GM21576 (cell line): ENCODE measurements around the gene RAB40A.
"Not testable (repeated sequence)": the region's sequence is repeated elsewhere in the genome, so short reads cannot be mapped to it uniquely, and the experiment has no call there.

Experiments used
- ATAC-seq: cut with Tn5 transposase; IDR thresholded peaks from one replicate; pipeline ENCODE4 v1.9.1; 2021; ENCODE audit warnings: mild to moderate bottlenecking, moderate library complexity; ENCODE audit not compliant: unreplicated experiment

Gene RAB40A

DNA sequence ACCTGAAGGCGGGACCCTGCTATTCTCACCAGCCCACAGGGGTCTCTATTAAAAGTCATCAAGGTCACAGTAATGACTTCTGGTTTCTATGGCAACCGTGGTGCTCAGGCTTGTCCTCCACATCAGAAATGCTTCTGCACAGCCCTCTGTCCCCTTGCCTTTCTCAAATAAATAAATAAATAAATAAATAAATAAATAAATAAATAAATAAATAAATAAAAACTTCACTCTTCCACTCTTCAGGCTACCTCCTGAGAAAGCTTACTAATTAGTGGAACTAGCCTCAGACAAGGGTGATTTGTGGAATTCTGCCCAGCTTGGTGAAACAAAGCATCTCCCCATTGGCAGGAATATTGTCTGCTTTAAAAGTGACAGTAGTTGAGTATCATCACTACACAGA is 5.5 kb upstream of the RAB40A start:
- ATAC-seq, result no peak

DNA sequence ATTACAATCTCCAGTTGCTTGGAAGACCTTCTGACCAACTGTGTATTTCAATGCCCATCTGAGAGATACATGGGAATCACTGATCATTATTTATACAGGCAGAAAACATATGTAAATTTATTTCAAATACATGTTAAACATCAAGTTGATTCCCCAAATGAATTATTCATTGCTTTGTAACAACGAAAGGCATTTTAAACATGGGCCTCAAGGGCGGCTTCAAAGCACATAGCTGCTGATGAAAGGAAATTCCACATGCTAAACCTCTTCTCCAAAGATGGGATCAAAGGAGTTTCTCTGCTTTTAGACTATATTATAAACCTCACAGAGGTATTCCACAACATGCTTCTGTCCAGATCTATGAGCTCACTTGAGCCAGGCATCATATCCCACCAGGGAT is 4.3 kb upstream of the RAB40A start:
- no peak for ATAC-seq

DNA sequence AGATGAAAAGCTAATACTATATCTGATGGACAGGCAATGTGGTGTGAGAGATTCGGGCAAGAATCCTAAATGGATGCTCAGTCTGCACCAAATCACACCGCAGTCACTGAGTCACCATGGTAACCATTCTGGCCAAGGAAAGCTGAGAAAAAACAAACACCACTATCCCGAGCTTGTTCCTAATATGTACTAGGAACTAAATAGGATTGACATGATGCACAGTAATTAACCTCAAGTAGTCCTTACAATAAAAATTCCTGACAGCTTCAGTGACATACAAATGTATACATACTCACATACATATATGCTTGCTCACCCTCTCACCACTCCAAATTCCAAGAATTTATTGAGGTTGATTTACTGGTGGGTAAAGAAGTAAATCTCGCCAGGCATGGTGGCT is 1.1 kb upstream of the RAB40A start:
- ATAC-seq, result no peak

DNA sequence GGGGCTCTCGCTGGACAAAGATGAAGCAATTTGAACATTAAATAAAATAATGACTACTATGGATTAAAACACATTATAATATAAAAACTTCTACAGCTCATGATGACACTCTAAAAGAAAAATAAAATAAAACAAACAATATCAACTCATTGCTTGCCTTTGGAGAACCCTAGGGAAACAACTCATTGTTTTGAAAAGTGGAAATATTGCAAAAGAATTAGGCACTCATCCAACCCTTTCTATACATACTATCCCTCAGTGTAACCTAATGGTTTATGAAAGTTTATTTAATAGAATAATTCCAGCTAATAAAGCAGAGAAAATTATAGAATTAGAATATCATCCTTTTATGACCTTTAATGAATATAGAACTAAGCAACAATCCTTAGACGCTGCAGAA is 718 bp downstream of the RAB40A start:
- ATAC-seq, result no peak

DNA sequence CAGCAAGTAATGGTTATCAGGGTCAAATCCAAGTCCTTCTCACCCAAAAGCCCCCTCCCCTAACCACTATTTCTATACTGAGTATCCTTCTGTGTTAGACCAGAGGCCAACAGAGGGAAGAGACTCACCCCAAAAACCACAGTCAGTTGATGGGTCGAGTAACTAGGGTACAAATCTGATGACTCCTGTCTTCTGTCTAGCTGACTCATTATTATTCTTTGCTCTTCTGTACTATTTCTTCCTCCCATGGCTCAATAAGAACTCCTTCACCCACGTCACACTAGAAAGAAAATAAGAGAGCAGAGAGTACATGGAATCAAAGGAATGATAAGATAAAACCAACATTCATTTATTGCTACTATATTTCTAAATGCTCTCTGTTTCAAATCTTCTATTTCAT is 2.0 kb downstream of the RAB40A start:
- ATAC-seq, result no peak

DNA sequence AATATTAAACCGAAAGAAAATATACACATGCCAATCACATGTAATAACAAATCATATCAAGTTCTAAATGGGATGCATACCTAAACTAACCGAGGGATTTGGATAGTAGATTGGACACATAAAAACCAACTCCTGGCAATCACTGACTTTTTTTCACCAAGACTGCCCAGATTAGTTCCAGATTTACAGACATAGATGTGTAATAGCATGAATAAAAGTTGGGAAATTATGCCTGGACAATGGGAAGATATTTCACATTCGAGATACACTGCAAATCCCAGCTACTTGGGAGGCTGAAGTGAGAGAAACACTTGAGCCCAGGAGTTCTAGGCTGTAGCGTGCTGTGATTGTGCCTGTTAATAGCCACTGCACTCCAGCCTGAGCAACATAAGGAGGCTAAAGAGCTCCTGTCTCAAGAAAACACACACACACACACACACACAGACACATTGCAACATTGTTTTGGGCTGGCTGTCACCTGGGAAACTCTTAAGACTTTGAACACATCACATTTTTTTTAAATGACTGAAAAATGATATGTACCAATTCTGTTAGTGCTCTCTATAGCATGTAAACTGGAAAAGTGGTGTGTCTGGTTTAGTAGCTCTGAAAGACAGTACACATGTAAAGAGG is 5.7 kb downstream of the RAB40A start:
- ATAC-seq, result no peak

DNA sequence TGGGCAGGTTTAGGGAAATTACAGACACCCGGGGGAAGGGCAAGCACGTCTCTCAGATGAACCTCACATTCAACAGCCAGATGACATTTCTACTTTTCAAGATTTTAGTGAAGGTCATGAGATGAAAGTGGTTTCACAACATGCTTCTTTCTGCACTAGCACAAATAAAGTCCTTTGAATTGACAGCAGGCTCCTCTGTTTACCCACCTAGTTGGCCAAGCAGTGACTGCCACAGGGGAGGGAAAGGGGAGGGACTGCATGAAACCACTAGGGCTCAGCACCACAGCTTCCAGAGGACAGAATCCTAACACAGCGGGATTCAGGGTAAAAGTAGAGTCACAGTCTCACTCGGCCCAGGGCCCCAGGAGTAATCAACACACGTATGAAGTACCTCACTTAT is 6.2 kb downstream of the RAB40A start:
- ATAC-seq, result no peak

DNA sequence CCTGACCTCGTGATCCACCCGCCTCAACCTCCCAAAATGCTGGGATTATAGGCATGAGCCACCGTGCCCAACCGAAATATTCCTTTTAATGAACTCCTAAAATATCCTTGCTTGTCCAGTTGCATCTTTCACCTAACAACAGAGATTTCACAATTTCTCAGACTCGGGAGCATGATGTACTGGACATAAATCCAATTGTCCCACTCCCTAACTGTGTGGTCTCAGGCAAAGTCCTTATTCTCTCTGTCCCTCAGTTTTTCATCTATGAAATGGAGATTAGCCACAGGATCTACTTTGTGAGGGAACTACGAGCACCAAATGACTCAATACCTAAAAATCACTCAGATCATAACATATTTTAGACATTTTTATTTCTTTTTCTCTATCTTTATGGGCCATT is 9.3 kb downstream of the RAB40A start:
- no peak for ATAC-seq

DNA sequence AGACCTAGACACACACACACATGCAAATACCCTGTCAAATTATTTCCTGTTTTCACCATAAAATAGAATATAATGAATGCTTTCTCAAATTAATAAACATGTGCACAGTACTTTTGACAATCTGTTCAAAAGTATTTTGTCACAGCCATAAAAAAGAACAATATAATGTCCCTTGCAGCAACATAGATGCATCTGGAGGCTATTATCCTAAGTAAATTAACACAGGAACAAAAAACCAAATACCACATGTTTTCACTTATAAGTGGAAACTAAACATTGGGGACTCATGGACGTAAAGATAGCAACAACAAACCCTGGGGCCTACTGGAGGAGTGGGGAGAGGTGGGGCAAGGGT is 15.5 kb downstream of the RAB40A start:
- ATAC-seq, result no peak

DNA sequence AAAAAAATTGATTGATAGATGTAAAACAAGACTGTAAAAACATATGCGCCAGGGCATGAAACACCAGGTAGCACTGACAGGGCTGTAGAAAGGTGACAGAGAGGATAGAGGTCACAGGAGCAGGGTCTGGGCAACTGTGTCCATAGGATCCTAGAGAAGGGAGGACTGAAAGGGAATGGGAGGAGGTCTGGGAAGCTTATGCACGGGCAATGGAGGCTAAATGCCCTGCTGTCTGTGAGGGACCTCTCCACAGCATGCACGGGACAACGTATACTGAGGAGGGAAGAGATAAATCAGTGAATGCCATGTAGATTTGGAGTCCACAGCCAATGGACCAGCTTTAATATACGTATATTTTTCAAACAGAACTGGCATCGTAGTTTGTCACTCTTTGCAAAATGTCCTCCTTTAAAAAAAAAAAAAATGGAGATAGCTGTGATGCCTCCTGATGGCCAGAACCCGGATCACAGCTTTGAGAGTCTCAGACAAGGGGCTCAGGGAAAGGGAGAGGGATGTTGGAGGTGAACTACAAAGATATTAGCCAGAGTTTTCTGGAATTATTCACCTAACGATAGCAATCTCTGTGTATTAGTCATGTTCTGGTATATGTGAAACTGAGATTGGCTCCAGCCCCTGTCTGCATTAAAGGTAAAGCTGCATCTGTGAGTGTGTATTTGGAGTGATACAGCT is 16.0 kb downstream of the RAB40A start:
- ATAC-seq, result no peak

DNA sequence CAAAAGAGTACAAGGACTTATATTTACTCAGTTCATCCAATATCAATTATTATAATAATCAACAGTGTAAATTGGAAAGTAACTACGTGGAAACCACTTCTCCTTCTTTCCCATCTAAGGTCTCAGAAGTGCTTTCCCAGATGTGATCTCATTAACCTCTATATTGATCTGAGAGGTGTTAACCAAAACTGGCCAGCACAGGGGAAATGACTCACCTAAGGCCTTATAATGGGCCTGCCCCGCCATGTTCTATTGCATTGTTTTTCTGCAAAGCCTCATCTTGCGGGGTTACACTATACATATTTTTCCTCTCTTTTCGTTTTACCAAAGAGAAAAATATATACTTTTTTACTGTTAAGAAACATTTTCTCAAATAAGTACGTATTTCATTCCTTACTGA is 20.5 kb downstream of the RAB40A start:
- ATAC-seq, result no peak

DNA sequence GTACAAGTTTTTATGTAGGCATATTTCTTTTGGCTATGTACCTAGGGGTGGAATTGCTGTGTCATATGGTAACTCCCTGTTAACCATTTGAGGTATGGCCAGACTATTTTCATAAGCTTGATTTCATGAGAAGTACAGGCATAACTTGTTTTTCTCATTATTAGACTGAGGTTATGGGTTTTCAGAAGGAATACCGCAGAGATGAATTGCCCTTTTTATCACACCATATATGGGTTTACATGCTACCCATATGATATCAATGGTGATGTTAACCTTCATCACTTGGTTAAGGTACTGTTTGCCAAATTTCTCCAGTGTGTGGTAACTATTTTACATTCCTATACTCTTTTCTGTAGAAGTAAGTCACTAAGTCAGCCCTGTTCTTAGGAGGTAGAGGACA is 23.5 kb downstream of the RAB40A start:
- no peak for ATAC-seq

DNA sequence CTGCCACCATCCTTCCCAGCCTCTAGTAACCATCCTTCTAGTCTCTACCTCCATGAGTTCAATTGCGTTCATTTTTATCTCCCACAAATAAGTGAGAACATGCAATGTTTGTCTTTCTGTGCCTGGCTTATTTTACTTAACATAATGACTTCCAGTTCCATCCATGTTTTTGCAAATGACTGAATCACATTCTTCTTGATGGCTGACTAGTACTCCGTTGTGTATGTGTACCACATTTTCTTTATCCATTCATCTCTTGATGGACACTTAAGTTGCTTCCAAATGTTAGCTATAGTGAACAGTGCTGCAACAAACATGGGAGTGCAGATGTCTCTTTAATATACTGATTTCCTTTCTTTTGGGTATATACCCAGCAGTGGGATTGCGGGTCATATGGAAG is 25.7 kb downstream of the RAB40A start:
- not testable (repeated sequence) for ATAC-seq

DNA sequence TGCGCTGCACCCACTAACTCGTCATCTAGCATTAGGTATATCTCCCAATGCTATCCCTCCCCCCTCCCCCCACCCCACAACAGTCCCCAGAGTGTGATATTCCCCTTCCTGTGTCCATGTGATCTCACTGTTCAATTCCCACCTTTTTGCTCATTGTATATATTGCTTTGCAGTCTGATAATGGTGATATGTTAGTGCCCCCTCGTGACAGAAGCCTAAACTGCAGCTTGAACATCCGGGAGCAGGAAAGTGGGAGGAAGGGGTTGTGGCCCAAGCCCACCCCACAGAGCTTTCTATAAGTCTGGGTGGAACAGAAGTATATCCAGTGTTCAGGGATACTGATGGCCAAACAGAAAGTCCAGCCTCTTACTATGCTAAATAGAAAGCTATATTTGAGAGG is 29.6 kb downstream of the RAB40A start:
- not testable (repeated sequence) for ATAC-seq

DNA sequence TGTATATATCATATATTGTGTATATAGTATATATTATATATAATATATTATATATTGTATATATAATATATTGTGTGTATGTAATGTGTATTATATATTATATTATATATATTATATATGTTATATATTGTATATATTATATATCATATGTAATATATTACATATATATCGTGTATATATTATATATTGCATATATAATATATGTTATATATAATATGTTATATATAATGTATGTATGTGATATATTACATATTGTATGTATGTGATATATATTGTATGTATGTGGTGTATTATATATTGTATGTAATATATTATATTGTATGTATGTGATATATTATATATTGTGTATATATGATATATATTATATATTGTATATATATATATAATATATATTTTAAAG is 30.5 kb downstream of the RAB40A start:
- ATAC-seq, result no peak

DNA sequence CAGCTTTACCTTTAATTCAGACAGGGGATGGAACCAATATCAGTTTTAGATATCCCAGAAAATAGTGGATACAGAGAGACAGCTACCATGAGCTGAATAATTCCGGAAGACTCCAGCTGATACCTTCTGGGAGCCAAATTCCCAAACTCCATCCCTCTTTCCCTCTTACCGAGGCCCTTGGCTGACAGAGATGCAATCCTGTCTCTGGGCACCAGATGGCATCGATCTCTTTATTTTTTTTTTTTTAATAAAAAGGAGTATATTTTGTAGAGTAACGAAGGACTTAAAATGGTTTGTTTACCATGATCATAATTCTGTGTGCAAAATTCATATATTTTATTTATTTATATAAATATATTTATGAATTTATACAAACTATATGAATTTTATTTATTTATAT is 31.0 kb downstream of the RAB40A start:
- no peak for ATAC-seq

DNA sequence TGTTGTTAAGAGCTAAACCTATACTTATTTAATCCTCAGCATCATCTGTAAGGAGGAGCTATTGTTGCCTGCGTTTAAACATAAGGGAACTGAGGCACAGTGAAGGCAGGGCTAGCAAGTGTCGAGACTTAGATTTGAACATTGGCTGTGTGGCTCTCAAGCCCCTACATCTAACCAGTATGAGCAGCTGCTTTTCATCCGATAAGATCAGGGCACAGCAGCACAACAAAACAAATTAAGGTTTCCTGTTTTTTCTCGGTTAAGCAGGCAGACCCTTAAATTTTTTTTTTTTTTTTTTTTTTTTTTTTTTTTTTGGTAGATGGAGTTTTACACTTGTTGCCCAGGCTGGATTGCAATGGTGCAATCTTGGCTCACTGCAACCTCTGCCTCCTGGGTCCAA is 35.6 kb downstream of the RAB40A start:
- no peak for ATAC-seq

DNA sequence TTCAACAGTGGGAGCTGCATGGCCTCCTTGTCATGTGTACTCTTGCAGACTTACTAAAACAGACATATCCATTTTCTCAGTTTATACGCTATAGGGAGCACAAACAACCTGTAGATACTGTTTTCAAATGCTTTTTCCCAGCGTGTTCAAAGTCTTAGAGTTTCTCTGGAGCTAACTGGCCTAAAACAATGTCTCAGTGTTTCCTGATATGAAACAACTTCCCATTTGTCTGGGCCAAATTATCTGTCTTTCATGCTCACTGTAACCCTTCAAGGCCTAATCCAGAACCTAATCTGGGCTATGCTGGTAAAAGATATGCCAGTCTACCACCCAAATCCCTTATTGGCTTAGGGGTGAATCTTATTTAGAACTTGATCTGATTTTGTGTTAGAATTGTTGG is 38.8 kb downstream of the RAB40A start:
- no peak for ATAC-seq

DNA sequence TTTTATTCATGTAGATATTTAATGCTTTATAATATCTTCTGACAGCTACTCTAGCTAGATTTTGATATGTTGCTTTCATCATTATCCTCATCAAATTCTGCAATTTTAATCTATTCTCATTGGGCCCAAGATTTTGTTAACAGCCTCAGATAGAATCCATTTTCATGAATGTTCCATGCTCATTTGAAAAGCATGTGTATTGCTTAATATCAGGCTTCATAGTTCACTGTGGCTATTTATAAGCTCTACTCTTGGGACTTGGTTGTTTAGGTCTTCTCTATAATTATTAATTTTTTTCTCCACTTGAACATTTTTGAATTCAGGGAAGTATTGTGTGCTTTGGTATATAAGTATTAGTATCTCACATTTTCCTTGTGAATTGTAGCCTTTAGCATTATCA is 41.8 kb downstream of the RAB40A start:
- no peak for ATAC-seq

DNA sequence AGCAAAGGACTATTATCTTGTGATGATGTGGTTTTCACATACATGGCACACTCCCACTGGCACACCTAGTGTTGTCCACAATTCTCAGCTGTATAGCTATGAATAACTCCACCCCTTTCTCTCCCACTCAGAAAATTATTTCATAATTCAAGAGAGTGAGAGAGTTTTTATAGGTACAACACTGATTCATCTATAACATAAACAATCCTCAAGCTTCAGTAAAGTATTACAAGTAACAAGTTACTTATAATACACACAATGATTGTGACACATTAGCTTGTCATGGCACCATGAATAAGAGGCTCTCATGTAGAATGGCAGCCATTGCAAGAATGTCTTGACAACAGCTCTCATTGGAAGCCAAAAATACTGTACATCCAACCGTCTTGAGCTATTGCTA is 43.9 kb downstream of the RAB40A start:
- ATAC-seq, result no peak

DNA sequence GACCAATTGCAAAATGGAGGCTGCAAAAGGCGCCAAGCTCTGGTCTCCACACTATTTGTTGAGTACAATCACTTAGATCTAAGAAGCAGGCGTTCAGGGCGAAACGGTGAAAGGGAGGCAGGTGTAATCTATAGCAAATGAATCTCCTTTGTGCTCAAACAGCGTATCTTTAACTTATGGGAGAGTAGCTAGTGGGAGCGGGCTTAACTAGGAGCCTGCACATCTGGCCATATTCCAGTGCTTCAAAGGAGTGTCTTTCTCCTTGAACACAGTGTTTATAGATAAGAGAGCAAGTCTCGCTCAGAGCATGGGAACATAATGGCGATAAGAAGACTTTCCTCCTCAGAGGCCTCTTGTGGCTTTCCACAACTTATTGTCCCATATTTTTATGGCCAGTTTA is 49.3 kb downstream of the RAB40A start:
- ATAC-seq, result not testable (repeated sequence)

DNA sequence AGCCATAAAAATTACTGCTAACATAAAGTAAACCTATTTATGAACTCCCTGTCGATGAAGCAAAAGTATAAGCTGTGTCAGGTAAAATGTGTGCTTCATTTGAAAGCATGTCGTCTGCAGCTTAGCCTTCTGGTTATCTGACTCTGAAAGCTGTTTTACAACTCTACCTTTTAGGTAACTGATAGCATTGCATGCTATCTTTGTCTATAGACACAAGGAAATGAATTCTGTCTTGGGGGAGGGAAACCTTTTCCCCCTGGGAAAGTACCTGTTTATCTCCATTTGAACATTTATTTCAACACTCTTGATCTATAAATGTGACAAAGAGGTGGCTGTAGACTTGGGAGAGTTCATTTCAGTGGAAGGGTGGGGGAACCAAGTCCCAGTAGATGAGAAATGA is 51.4 kb downstream of the RAB40A start:
- ATAC-seq, result no peak

DNA sequence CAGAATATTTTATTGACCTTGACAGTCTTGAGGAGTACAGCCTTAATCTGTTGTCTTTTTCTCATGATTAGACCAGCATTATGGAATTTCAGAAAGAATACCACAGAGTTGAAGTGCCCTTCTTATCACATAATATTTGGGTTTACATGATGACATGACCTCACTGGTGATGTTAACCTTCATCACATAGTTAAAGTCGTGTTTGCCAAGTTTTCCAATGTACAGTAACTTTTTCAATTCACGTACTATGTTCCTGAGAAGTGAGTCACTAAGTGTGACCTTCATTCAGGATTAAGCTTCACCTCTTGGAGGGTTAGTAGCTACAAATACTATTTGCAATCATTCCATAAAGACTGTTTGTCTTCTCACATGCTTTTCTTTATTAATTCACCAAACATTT is 52.1 kb downstream of the RAB40A start:
- no peak for ATAC-seq
